SK-N-MC (cell line): Measurements from ENCODE around the gene CSE1L.
"Not testable (repeated sequence)": the region's sequence is repeated elsewhere in the genome, so short reads cannot be mapped to it uniquely, and the experiment has no call there.

Experiments
- DNase-seq: peaks from one replicate; pipeline ENCODE4 v3.0.0-alpha.2; 2011; ENCODE audit warnings: low read depth, low spot score
- H3K27ac ChIP-seq: fragments of 200-600 bp; sonication (generic); 2 replicates; pipeline ENCODE4 v1.5.1; 2016; ENCODE audit warnings: mixed run types
- H3K36me3 ChIP-seq: fragments of 200-600 bp; sonication (generic); 2 replicates; pipeline ENCODE4 v1.6.1; 2017; ENCODE audit warnings: antibody characterized with exemption, low read length, mixed read lengths; ENCODE audit not compliant: insufficient read depth
- H3K4me3 ChIP-seq: fragments of 200-600 bp; sonication (generic); 2 replicates; pipeline ENCODE4 v1.5.1; 2016
- H3K9ac ChIP-seq: fragments of 200-600 bp; sonication (generic); 2 replicates; pipeline ENCODE4 v1.8.0; 2017; ENCODE audit warnings: mixed run types, mixed read lengths; ENCODE audit not compliant: insufficient read length
- H3K9me3 ChIP-seq: fragments of 200-600 bp; sonication (generic); 2 replicates; pipeline ENCODE4 v1.6.1; 2017; ENCODE audit warnings: low read depth, mild to moderate bottlenecking, antibody characterized with exemption, low read length, moderate library complexity, mixed read lengths
- EZH2 ChIP-seq: fragments of 200-600 bp; sonication (generic); IDR thresholded peaks from one replicate; pipeline ENCODE4 v1.6.1; 2017; ENCODE audit warnings: antibody characterized with exemption
- FOXP2 ChIP-seq: optimal IDR thresholded peaks from 2 replicates; pipeline ENCODE3; 2011; ENCODE audit warnings: mild to moderate bottlenecking, moderate library complexity; ENCODE audit not compliant: insufficient read depth; ENCODE audit errors: extremely low read length, control extremely low read depth
- POLR2AphosphoS5 ChIP-seq: IDR thresholded peaks from 2 replicates; pipeline ENCODE4 v1.6.1; 2012; ENCODE audit warnings: mild to moderate bottlenecking, low read depth, low read length, borderline replicate concordance

The CSE1L gene

DNA sequence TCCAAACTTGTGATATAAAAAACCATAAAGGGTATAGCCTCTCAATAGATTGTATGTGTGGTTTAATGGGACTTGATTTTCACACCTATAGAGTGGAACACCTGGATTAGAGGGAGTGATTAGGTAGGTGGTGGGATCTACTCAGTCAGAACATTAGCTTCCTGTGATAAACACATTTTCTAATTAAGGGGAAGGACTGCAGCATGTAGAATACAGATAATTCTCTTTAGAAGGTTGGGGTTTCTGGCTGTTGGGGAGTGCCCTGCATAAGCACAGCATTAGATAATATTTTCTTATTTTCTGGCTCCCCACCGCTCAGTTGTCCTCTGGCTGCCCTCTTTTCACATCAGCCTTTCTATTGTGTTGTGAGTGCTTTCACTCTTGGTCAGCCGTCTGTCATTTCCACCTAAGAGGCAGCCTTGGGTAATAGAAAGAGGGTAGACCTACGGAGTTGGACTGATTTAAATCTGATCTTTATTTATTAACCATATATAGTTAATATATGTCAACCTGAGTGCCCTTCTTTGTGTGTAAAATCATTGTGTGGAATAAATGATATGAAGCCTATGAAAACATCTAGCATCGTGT lies 8.0 kb downstream of the CSE1L start:
- Histone ChIP-seq H3K9ac (no peak overlapping the region), H3K36me3 (peaks cover 81% of the 10 kb centered on the region), H3K27ac (peak overlapping the region; percentile 82), H3K4me3 (peak overlapping the region; percentile 60), H3K9me3 (no peaks in the 10 kb centered on the region)
- TF ChIP-seq FOXP2: no peak
- TF ChIP-seq EZH2: no peak
- no peak for TF ChIP-seq POLR2AphosphoS5
- DNase-seq: no peak

DNA sequence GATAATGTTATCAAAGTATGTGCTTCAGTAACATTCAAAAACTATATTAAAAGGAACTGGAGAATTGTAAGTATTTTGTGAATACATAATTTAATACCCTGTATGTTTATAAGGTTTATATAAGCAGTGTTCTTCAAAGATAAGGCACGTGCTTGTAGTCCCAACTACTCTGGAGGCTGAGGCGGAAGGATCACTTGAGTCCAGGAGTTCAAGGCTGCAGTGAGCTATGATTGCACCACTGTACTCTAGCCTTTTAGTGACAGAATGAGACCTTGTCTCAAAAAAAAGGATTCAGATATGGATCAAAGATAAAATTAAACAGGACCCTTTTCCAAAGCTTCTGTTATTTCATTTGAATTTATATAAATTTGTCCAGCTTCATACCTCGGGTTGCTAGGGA lies 17.2 kb downstream of the CSE1L start:
- Histone ChIP-seq H3K9ac (no peak overlapping the region), H3K27ac (no peak overlapping the region), H3K4me3 (no peak overlapping the region), H3K36me3 (peaks cover 82% of the 10 kb centered on the region), H3K9me3 (no peaks in the 10 kb centered on the region)
- no peak for TF ChIP-seq POLR2AphosphoS5
- no peak for TF ChIP-seq FOXP2
- no peak for TF ChIP-seq EZH2
- DNase-seq: no peak

DNA sequence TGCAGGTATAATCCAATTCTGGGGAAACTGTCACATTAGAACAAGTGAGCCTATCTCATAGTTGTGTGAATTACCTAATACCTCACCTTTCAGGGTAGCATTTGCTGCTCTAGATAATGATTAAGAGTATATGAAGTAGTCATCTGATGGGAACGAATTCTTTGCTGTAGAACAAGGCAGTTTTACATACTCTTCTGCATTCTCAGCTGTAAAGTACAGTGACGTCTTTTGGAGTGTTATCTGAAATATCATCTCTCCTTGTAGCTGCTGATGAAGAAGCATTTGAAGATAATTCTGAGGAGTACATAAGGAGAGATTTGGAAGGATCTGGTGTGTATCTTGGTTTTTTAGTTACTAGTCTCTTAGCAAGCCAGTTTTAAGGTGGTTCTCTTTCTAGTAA lies 28.4 kb downstream of the CSE1L start:
- Histone ChIP-seq H3K27ac (no peak overlapping the region), H3K4me3 (no peak overlapping the region), H3K9me3 (no peaks in the 10 kb centered on the region), H3K9ac (no peak overlapping the region), H3K36me3 (peaks cover 95% of the 10 kb centered on the region)
- TF ChIP-seq POLR2AphosphoS5: no peak
- TF ChIP-seq EZH2: no peak
- TF ChIP-seq FOXP2: no peak
- no peak for DNase-seq

DNA sequence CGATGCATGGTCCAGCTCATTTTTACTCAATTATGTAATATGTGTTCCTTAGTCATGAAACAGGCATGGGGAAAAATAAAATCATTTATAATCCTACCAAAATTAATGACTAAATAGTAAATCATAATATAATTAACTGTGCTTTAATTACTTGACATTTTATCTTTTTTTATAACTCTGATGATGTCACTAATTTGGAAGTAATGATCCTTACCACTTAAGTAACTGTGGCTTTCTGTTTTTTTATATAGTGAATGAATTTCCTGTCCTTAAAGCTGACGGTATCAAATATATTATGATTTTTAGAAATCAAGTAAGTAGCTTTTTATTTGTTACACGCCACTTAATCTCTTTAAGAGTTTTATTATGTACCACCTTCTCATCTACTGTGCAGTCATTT lies 32.2 kb downstream of the CSE1L start:
- H3K36me3 ChIP-seq: peaks cover 95% of the 10 kb centered on the region
- no peak for TF ChIP-seq FOXP2
- H3K4me3 ChIP-seq: no peak overlapping the region
- H3K27ac ChIP-seq: no peak overlapping the region
- H3K9me3 ChIP-seq: no peaks in the 10 kb centered on the region
- no peak for DNase-seq
- H3K9ac ChIP-seq: no peak overlapping the region

DNA sequence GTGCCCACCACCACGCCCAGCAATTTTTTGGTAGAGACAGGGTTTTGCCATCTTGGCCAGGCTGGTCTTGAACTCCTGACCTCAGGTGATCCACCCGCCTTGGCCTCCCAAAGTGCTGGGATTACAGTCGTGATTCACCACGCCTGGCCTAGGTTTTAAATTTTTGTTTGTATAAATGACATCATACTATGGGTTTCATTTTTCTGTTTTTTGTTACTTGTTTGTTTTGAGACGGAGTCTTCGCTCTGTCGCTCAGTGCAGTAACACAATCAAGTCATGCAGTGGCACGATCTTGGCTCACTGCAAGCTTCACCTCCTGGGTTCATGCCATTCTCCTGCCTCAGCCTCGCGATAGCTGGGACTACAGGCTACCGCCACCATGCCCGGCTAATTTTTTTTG lies 36.2 kb downstream of the CSE1L start:
- peaks cover 97% of the 10 kb centered on the region for H3K36me3 ChIP-seq
- DNase-seq, H3K27ac ChIP-seq, H3K9ac ChIP-seq, H3K4me3 ChIP-seq, H3K9me3 ChIP-seq: not testable (repeated sequence)

DNA sequence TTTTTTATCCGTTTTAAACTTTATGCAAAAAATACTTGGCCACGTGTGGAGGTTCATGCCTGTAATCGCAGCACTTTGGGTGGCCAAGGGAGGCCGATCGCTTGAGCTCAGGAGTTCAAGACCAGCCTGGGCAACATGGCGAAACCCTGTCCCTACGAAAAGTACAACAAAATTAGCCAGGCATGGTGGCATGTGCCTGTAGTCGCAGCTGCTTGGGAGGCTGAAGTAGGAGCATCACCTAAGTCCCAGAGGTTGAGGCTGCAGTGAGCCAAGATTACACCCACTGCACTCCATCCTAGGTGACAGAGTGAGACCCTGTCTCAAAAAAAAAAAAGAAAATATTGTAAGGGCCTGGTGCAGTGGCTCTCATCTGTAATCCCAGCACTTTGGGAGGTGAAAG lies 45.0 kb downstream of the CSE1L start:
- Histone ChIP-seq H3K4me3 (no peak overlapping the region), H3K27ac (no peak overlapping the region), H3K9ac (no peak overlapping the region), H3K36me3 (peaks cover 98% of the 10 kb centered on the region), H3K9me3 (no peaks in the 10 kb centered on the region)
- DNase-seq: no peak
- TF ChIP-seq FOXP2: no peak
- no peak for TF ChIP-seq POLR2AphosphoS5

DNA sequence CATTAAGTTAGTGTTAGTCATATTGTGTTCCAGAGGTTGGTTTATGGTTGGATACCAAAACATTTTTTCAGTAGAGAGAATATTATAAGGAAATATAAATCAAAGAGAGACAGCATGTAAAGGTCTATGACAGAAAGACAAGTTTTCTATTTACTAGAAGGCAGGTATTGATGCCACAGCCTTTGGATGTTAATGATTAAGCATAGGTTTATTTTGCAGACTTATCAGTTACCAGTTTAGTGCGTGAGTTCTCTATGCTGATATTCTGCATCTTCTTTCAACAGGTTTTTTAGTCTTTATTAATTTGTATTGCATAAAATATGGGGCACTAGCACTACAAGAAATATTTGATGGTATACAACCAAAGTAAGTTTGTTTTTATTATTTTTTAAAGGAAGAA lies 45.6 kb downstream of the CSE1L start:
- DNase-seq: no peak
- Histone ChIP-seq H3K9me3 (no peaks in the 10 kb centered on the region), H3K27ac (no peak overlapping the region), H3K9ac (no peak overlapping the region), H3K4me3 (no peak overlapping the region), H3K36me3 (peaks cover 98% of the 10 kb centered on the region)
- no peak for TF ChIP-seq POLR2AphosphoS5
- no peak for TF ChIP-seq EZH2
- TF ChIP-seq FOXP2: no peak

DNA sequence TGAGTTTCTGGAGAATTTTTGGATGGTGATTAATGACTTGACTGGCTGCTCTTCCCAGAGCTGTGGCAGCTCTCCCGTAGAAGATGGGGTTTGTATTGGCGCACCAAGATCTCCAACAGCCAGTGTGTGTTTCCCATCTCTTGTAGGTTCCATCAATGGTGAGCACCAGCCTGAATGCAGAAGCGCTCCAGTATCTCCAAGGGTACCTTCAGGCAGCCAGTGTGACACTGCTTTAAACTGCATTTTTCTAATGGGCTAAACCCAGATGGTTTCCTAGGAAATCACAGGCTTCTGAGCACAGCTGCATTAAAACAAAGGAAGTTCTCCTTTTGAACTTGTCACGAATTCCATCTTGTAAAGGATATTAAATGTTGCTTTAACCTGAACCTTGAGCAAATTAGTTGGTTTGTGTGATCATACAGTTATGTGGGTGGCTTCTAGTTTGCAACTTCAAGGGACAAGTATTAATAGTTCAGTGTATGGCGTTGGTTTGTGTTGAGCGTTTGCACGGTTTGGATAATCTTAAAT lies 50.2 kb downstream of the CSE1L start:
- Histone ChIP-seq H3K9ac (no peak overlapping the region), H3K9me3 (no peaks in the 10 kb centered on the region), H3K4me3 (no peak overlapping the region), H3K36me3 (peaks cover 87% of the 10 kb centered on the region), H3K27ac (0 out of 2 replicates have a peak overlapping the region, but pooled peaks have one; percentile 12)
- DNase-seq: no peak
- no peak for TF ChIP-seq POLR2AphosphoS5
- TF ChIP-seq FOXP2: no peak
- no peak for TF ChIP-seq EZH2

DNA sequence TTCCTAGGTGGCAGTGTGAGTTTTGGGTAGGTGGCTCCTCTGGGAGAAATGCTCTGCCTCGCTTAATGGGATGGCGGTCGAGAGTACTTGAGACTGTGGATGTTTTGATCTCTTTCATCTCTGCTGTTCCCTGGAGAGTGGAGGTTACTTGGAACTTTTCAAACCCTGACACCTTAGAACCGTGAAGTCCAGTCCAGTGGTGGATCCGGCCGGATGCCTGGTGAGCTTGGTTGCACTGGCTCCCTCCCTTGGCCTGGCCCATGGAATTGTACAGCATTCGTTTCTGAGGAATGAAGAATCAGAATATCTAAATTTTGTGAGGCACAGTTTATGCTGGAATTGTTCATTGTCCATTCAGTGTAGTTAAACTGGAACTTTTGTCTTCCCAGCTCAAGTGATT lies 51.0 kb downstream of the CSE1L start:
- Histone ChIP-seq H3K4me3 (no peak overlapping the region), H3K9me3 (no peaks in the 10 kb centered on the region), H3K27ac (no peak overlapping the region), H3K9ac (no peak overlapping the region), H3K36me3 (peaks cover 87% of the 10 kb centered on the region)
- DNase-seq: no peak
- TF ChIP-seq POLR2AphosphoS5: no peak
- TF ChIP-seq EZH2: no peak
- no peak for TF ChIP-seq FOXP2

DNA sequence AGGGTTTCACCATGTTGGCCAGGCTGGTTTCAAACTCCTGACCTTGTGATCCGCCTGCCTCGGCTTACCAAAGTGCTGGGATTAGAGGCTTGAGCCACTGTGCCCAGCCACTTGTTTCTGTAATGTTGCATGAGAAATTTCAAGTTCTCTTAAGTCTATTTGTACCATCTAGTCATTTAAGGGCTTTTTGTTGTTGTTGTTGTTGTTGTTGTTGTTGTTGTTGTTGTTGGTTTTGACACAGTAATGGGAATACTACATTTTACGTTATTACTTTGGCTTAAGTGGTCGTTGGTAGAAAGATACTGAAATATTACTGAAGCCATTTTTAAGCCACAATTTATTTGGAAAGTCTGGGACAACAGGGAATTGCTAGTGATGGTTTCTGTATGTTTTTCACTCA lies 52.0 kb downstream of the CSE1L start:
- no peak for TF ChIP-seq FOXP2
- no peak for TF ChIP-seq EZH2
- no peak for TF ChIP-seq POLR2AphosphoS5
- Histone ChIP-seq H3K9ac (no peak overlapping the region), H3K36me3 (peaks cover 89% of the 10 kb centered on the region), H3K4me3 (no peak overlapping the region), H3K27ac (no peak overlapping the region), H3K9me3 (no peaks in the 10 kb centered on the region)
- DNase-seq: no peak
